ENCODE results near the gene C16orf74. TPM values are rescaled to one million over a fixed set of nuclear protein-coding genes. Genes with fewer than 3 reads are reported as not detected.

The C16orf74 gene
- total and polyA plus RNA-seq, 8 donors, result 1.1 to 24.9 (median 4.6) TPM; not detected in 3

DNA sequence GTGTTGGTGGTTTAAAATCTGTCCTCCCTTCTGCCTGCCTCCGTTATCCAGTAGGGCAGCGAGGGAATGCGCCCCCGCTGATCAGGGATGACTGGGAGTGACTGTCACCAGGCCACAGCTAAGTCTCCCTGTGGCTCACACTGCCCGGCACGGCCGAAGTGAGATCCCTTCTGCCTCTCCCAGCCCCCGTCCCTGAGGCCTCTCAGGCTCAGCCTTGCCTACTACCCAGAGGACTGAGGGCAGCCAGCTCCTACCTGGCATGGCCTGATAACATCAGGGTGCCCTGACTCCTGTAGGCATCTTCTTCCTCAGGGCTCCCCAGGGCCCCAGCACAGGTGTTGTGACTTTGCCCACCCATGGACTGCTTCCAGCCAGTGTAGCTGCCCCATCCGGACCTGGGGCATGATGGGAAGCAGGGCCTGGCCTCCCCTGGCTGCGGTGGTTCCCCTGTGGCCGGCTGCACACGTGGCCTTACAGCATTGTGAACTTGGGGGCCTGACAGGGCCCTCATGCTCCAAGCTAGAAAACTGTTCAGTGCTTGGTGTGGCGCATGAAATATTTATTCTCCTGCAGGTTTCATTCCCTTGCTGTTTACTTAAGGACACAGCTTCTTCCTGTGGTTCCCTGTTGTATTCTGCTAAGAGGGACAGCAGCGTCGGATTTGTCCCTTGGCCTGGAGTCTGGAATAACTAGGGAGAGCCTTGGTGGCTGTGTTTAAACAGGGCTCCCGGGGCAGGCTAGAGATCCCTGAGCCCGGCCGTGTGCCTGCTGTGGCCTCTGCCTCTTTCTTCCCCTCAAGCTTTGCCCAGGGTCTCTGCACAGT lies 92.2 kb downstream of the C16orf74 start:
- H3K4me1 ChIP-seq, result peaks cover under 1 to 29% (median 16%) of the 10 kb centered on the region in 4 donors
- intact Hi-C loops (cut with DNase I; ENCODE audit: low total_unique reads), result no loop called here
- peaks cover 95 to 100% (median 99%) of the 10 kb centered on the region in 4 donors for H3K36me3 ChIP-seq
- no peaks in the 10 kb centered on the region for H3K27me3 ChIP-seq
- 54 to 74% (median 64%) methylated on average over 13 to 18 of the region's 18 CpGs for WGBS, 5 donors
- no peak for DNase-seq
- TF ChIP-seq EP300 (IDR thresholded peaks at IDR 0.05) (no peak), POLR2AphosphoS5 (IDR thresholded peaks at IDR 0.05) (no peak), POLR2A (IDR thresholded peaks at IDR 0.05) (no peak)
- TF ChIP-seq, protein P1, sequence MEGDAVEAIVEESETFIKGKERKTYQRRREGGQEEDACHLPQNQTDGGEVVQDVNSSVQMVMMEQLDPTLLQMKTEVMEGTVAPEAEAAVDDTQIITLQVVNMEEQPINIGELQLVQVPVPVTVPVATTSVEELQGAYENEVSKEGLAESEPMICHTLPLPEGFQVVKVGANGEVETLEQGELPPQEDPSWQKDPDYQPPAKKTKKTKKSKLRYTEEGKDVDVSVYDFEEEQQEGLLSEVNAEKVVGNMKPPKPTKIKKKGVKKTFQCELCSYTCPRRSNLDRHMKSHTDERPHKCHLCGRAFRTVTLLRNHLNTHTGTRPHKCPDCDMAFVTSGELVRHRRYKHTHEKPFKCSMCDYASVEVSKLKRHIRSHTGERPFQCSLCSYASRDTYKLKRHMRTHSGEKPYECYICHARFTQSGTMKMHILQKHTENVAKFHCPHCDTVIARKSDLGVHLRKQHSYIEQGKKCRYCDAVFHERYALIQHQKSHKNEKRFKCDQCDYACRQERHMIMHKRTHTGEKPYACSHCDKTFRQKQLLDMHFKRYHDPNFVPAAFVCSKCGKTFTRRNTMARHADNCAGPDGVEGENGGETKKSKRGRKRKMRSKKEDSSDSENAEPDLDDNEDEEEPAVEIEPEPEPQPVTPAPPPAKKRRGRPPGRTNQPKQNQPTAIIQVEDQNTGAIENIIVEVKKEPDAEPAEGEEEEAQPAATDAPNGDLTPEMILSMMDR (IDR thresholded peaks at IDR 0.05), result no peak
- H3K27ac ChIP-seq, result peak overlapping the region in 1 of 5 donors; percentile 26
- H3K9me3 ChIP-seq, result no peaks in the 10 kb centered on the region
- no peak overlapping the region for H3K4me3 ChIP-seq

- WGBS, 5 donors, result 80 to 92% (median 88%) methylated on average over 2 to 3 of the region's 3 CpGs
- Histone ChIP-seq H3K36me3 (peaks cover 89 to 96% (median 92%) of the 10 kb centered on the region in 4 donors), H3K27me3 (no peaks in the 10 kb centered on the region), H3K27ac (no peak overlapping the region), H3K4me3 (no peak overlapping the region), H3K9me3 (no peaks in the 10 kb centered on the region), H3K4me1 (peaks cover 6 to 30% (median 19%) of the 10 kb centered on the region in 4 donors)
- TF ChIP-seq, protein P1 (IDR thresholded peaks at IDR 0.05), result no peak
- no peak for TF ChIP-seq POLR2AphosphoS5 (IDR thresholded peaks at IDR 0.05)
- DNase-seq, result no peak
- intact Hi-C loops (cut with DNase I; ENCODE audit: low total_unique reads), result no loop called here
Measured at GRCh38 chr16:85657996-85658395, 92.9 kb downstream of the C16orf74 start.

Small RNA genes within 50 kb of the gene (small RNA-seq; reads per million reads assigned to genes)
- gene RN7SL381P, result 0 to 0.31 (median 0.03) reads per million in 4 donors
- gene RNU1-103P, result 0 reads per million in 4 donors

Other genes starting within 250 kb of the C16orf74 start
- 100 to 1,000 TPM in 4 of 5 donors, 10 to 100 TPM in 1; 58.2 to 294 (median 141) TPM for gene GSE1, start 137.8 kb downstream of the C16orf74 start, total RNA-seq
- 10 to 100 TPM; 11.8 to 21.1 (median 12.9) TPM for gene GSE1, start 137.8 kb downstream of the C16orf74 start, polyA plus RNA-seq
- gene GINS2, start 62.1 kb downstream of the C16orf74 start, total RNA-seq, result 1 to 10 TPM in 3 of 5 donors, under 1 TPM in 1, not detected in 1; 0.87 to 2.0 (median 1.9) TPM
- gene GINS2, start 62.1 kb downstream of the C16orf74 start, polyA plus RNA-seq, result 1 to 10 TPM; 1.5 to 3.6 (median 2.9) TPM
- 10 to 100 TPM in 4 of 5 donors, 1 to 10 TPM in 1; 1.8 to 38.8 (median 20.0) TPM for gene EMC8, start 48.4 kb upstream of the C16orf74 start, total RNA-seq
- 10 to 100 TPM; 10.5 to 18.0 (median 11.3) TPM for gene EMC8, start 48.4 kb upstream of the C16orf74 start, polyA plus RNA-seq
- gene COX4I1, start 48.6 kb upstream of the C16orf74 start, total RNA-seq, result 100 to 1,000 TPM in 4 of 5 donors, 10 to 100 TPM in 1; 57.2 to 703 (median 434) TPM
- 1,000 to 10,000 TPM; 1,255 to 1,368 (median 1,353) TPM for gene COX4I1, start 48.6 kb upstream of the C16orf74 start, polyA plus RNA-seq
- gene IRF8, start 148.1 kb upstream of the C16orf74 start, total RNA-seq, result 10 to 100 TPM; 10.3 to 49.8 (median 20.3) TPM
- gene IRF8, start 148.1 kb upstream of the C16orf74 start, polyA plus RNA-seq, result 1 to 10 TPM; 5.2 to 8.2 (median 7.3) TPM